Activated T-cell treated with anti-CD3 and anti-CD28 coated beads, Interleukin-2, amount 50 U/mL, for 1 hour (primary cell): ENCODE measurements around the gene HAO1.
"Not testable (repeated sequence)": the region's sequence is repeated elsewhere in the genome, so short reads cannot be mapped to it uniquely, and the experiment has no call there.

Experiments
- DNase-seq: peaks from one replicate; pipeline ENCODE4 v3.0.0-alpha.2; 2020

HAO1 gene

GRCh38 chr20:7850775-7851490, 89.3 kb downstream of the HAO1 start:
- DNase-seq: no peak

- DNase-seq: no peak
These were observed 90.6 kb downstream of the HAO1 start for GRCh38 chr20:7849675-7850074.

- no peak for DNase-seq
These were observed 91.9 kb downstream of the HAO1 start for GRCh38 chr20:7848351-7848750.

- DNase-seq: no peak
These were observed 96.6 kb downstream of the HAO1 start for GRCh38 chr20:7843613-7844012.

- DNase-seq: no peak
These were observed 98.3 kb downstream of the HAO1 start for GRCh38 chr20:7841971-7842310.

GRCh38 chr20:7841291-7841970, 98.8 kb downstream of the HAO1 start:
- no peak for DNase-seq

- DNase-seq: no peak
These were observed 104.2 kb downstream of the HAO1 start for GRCh38 chr20:7836076-7836475.

GRCh38 chr20:7834441-7834840, 105.8 kb downstream of the HAO1 start:
- DNase-seq: not testable (repeated sequence)
